ENCODE results near the gene GNG7.
"Not testable (repeated sequence)": the region's sequence is repeated elsewhere in the genome, so short reads cannot be mapped to it uniquely, and the experiment has no call there.

Gene GNG7

DNA sequence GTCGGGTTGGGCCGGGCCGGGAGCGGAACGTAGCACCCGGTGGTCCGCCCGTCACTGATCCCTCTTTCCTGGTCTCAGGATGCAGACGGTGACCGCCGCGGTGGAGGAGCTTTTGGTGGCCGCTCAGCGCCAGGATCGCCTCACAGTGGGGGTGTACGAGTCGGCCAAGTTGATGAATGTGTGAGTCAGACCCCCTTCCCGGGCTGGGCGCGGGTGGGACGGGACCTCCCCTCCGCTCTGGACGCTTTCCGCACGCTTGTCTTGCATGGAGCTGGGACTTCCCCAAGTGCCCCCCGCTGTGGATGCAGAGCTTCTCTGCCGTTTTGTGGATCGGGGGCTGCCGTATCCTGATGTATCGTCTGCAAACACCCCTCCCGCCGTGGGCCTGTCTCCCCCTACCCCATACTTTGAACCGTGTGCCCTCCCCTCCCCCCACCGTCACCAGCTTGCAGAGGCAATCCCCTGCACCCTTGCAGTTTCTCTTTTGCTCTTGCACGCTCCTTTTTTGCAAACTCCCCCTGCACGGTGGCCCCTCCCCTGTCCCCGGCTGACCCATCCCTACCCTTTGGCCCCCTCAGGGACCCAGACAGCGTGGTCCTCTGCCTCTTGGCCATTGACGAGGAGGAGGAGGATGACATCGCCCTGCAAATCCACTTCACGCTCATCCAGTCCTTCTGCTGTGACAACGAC is 225.9 kb downstream of the GNG7 start:
- DNase-seq = peak in 26 of 56 donors; percentile 11 to 86 (median 49)

DNA sequence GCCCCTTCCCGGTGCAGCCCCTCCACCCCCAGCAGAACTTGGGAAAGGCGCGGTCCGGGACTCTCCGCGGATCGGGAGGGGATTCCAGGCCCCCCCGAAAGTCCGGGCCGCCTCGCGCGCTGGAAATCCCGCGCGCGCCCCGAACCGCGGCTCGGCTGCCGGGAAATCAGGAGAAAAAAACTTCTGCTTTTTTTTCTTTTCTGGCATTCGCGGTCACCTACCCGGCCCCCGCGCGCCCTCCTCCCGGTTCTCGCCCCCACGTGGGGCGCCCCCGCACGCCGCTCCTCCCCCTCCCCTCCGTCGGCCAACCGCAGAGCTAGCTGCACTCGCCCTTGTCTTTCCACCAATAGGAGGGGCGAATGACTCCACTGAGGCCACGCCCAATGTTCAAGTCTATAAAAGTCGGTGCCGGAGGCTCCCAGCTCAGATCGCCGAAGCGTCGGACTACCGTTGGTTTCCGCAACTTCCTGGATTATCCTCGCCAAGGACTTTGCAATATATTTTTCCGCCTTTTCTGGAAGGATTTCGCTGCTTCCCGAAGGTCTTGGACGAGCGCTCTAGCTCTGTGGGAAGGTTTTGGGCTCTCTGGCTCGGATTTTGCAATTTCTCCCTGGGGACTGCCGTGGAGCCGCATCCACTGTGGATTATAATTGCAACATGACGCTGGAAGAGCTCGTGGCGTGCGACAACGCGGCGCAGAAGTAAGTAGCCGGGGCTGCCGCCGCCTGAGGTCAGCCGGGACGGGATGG is 226.6 kb downstream of the GNG7 start, which contains the start of gene GADD45B:
Gene GADD45B (plus strand): TSS at position 426 of the 749 bp plus-strand sequence. CDS start 232 bp downstream, at position 658.
- DNase-seq = peak; percentile 56 to 98 (median 94)

DNA sequence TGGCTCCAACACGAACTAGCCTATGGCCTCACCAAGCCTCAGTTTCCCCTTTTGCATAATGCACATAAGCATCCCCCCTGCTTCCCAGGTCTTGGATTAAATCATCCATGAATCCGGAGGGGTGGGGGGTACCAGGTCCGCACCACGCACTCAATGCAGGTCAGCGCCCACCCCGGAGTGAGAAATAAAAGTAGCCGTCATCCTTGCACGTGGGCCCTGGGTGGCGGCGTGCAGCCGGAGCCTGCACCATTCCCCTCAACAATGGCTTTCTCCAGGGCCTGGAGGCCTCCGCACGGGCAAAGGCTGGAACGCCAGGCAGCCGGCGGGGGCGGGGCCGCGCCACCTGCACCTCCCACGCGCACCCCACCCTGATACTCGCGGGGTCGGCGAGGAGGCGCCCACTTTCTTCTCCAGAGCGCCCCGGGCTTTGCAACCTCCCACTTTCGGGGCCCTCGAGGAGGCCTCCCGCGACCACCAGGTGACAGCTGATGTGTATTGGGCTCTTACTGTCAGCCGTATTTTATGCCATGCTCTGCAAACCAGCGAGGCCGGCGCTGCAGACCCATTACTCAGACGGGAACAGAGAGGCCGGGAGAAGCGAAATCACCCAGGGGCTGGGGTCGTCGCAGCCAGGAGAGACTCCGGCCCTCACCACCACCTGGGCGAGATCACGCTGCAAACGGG is 227.3 kb downstream of the GNG7 start:
- DNase-seq = peak in 18 of 56 donors; percentile 18 to 68 (median 50)

DNA sequence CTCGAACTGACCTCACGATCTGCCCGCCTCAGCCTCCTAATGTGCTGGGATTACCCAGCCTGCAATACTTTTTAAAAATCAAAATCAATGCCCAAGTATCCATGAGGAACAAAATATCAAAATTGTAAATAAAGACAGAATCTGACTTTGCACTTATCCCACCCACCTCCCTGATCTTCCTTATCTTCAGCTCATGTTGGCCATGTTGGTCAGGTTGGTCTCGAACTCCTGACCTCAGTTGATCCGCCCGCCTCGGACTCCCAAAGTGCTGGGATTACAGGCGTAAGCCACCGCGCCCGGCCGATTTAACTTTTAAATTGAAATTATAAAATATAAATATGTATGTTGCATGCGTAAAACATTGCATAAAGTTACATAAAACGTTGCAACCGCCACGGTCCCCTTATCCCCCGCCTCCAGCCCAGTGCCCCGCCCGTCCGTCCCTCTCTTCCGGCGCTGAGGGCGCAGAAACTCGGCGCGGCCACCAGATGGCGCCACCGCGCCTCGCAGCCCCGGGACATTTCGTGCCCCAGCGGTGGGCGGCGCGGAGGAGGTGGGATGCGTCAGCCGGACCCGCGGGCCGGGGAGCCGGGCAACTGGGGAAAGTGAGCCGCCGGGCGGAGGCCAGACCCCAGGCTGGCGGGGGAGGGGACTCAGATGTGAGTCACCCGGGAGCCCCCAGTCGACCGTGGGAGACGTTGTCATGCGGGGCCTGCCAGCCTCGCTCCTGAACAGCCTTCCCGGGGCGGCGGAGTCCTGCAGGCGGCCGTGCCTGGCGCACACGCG is 228.1 kb downstream of the GNG7 start:
- DNase-seq = peak in 51 of 56 donors; percentile 12 to 85 (median 61)

DNA sequence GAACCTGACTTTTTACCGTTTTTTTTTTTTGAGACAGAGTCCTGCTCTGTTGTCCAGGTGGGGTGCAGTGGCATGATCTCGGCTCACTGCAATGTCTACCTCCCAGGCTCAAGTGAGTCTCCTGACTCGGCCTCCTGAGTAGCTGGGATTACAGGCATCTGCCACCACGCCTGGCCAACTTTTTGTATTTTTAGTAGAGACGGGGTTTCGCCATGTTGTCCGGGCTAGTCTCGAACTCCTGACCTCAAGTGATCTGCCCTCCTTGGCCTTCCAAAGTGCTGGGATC is 232.6 kb downstream of the GNG7 start:
- DNase-seq = not testable (repeated sequence)

DNA sequence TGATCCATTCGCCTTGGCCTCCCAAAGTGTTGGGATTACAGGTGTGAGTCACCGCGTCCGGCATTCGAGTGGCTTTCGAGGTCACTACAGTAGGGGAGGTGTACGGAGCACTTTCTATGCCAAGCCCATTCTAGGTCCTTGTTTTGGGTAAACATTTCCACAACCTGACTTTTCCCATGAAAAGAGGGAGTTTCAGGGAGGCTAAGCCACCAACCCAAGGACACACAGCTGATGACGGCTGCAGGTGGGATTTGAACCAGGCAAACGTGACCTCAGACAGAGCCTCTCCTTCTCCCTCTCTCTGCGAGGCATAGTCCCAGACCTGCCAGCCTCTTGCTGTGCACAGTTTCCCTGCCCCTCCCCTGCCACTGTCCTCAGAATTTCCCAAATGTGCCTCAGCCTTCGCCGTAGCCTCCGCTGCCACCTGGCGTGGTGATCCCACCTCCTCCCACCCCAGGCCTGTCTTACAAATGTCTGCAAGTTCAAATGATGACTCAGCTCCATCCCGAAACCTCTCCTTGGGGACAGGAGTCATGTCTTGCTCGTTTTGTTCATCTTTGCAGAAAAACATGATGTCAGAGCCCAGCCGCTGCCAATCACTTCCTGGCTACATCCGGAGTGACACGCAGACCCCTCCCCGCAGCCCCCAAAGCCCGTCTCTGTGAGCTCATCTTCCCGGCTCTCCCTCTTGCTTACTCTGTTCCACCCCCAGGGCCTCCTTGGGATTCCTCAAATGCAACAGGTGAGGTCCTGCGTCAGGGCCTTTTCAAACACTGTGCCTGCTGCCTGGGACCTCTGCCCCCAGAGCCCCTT is 233.2 kb downstream of the GNG7 start:
- no peak for DNase-seq

DNA sequence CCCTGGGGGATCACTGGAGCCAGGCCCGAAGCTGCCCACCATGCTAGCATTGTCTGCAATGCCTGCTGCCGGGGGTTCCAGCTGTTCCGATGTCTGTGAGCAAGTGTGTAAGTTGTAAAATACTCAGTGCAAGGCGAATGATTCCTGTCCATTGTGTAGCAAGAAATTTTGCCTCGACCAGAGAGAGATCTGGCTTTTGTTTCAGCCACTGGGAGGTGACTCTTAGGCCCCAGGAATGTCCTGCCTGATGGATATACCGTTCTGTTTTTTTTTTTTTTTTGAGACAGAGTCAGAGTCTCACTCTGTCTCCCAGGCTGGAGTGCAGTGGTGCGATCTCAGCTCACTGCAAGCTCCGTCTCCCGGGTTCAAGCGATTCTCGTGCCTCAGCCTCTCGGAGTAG is 233.9 kb downstream of the GNG7 start:
- DNase-seq = no peak

DNA sequence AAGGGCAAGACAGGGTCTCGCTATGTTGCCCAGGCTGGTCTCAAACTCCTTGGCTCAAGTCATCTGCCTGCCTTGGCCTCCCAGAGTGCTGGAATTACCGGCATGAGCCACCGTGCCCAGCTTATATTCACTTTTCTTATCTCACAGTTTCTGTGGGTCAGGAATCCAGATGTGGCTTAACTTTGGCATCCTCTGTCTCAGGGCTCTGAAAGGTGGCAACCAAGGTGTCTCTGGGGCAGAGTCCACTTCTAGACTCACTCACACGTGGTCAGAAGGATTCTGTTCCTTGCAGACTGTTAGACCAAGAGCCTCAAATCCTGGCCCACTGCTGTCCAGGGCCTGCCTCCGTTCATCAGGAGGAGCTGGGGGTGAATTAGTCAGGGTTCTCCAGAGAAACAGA is 238.1 kb downstream of the GNG7 start:
- no peak for DNase-seq

DNA sequence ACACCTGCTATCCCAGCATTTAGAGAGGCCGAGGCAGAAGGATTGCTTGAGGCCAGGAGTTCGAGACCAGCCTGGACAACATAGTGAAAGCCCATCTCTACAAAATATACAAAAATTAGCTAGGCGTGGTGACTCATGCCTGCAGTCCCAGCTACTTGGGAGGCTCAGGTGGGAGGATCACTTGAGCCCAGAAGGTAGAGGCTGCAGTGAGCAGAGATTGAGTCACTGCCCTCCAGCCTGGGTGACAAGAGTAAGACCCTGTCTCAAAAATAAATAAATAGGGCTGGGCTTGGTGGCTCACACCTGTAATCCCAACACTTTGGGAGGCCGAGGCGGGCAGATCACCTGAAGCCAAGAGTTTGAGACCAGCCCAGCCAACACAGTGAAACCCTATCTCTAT is 238.8 kb downstream of the GNG7 start:
- not testable (repeated sequence) for DNase-seq

DNA sequence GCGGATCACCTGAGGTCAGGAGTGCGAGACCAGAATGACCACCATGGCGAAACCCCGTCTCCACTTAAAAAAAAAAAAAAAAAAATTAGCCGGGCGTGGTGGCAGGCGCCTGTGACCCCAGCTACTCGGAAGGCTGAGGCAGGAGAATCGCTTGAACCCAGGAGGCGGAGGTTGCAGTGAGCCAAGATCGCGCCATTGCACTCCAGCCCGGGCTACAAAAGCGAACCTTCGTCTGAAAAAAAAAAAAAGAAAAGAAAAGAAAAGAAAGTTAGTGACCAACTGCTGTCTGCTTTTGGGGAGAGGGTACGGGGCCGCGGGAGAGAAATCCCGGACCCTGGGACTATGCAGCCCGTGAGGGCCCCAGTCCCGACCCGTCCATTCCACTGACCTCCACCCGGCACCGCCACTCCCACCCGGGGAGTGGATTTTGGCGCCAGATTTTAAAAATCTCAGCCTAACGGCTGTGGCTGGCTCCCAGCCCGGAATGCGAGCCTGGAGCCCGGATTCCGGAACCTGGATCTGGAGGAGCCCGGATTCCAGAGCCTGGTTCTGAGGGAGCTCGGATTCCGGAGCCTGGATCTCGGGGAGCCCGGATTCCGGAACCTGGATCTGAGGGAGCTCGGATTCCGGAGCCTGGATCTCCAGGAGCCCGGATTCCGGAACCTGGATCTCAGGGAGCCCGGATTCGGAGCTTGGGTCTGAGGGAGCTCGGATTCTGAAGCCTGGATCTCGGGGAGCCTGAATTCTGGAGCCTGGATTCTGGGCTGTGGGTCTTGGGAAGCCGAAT is 239.7 kb downstream of the GNG7 start:
- DNase-seq = peak in 53 of 56 donors; percentile 19 to 88 (median 70)

DNA sequence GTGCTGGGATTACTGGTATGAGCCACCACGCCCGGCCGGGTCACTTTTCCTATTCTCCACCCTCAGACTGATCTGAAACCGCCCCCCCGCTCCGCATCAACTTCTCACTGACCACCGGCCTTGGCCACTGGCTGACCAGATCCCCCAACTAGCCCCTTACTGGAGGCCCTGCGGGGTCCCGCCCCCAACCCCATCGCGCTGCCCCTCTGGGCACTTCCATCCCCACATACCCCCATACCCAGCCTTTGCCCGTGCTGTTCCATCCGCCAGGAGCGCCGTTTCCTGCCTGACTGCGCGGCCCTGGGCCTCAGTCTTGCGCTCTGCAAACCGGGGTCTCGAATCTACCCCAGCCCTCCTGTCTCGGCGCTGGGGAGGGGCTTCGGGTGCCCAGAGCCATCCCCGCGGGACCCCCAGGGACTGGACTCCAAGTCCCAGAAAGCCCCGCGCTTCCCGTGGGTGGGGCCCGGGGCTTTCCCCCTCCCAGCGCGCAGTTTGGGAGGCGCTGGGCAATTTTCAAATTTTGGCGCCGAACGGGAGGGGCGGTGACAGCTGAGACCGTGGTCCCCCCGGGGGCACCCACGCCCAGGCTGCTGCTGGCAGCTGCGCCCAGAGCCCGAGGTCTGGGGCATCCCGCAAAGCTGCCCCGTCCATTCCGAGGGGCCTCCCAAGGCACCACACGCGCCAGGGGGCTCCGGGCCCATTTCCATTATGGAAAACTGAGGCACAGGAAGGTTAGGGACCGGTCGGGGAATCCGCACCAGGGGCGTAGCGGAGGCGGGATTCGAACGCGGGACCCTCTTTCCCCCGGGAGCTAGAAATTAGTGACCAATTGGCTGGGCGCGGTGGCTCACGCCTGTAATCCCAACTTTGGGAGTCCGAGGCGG is 240.5 kb downstream of the GNG7 start:
- DNase-seq = peak in 13 of 56 donors; percentile 3 to 29 (median 14)

Data from amygdala (tissue), 56 donors.